IMR-90 (cell line): ENCODE measurements around the gene GCN1.

Experiments used
- BHLHE40 ChIP-seq: fragments of 150-350 bp; IDR thresholded peaks from 2 replicates; pipeline ENCODE4 v1.6.1; 2016; ENCODE audit warnings: mild to moderate bottlenecking, low read depth, low read length
- CEBPB ChIP-seq: IDR thresholded peaks from 2 replicates; pipeline ENCODE4 v1.6.1; 2012; ENCODE audit warnings: low read depth, low read length, improper control_type of control experiment
- CHD1 ChIP-seq: IDR thresholded peaks from 2 replicates; pipeline ENCODE4 v1.6.1; 2012; ENCODE audit warnings: low read depth, low read length, improper control_type of control experiment
- MAZ ChIP-seq: IDR thresholded peaks from 2 replicates; pipeline ENCODE4 v1.6.1; 2012; ENCODE audit warnings: low read depth, mild to moderate bottlenecking, low read length, improper control_type of control experiment, moderate library complexity, borderline replicate concordance
- MXI1 ChIP-seq: IDR thresholded peaks from 2 replicates; pipeline ENCODE4 v1.6.1; 2012; ENCODE audit warnings: low read depth, mild to moderate bottlenecking, low read length, moderate library complexity, borderline replicate concordance
- POLR2A ChIP-seq: IDR thresholded peaks from 2 replicates; pipeline ENCODE4 v1.6.1; 2012; ENCODE audit warnings: mild to moderate bottlenecking, low read depth, low read length
- RAD21 ChIP-seq: IDR thresholded peaks from 2 replicates; pipeline ENCODE4 v1.6.1; 2012; ENCODE audit warnings: low read length, improper control_type of control experiment
- RCOR1 ChIP-seq: IDR thresholded peaks from 2 replicates; pipeline ENCODE4 v1.6.1; 2012; ENCODE audit warnings: mild to moderate bottlenecking, low read length, improper control_type of control experiment; ENCODE audit not compliant: insufficient replicate concordance
- SMC3 ChIP-seq: fragments of 150-350 bp; IDR thresholded peaks from 2 replicates; pipeline ENCODE4 v1.6.1; 2016; ENCODE audit warnings: low read depth, mild to moderate bottlenecking, antibody characterized with exemption, low read length, moderate library complexity
- TF ChIP-seq, protein P1 (sequence below): conservative IDR thresholded peaks from 2 replicates; pipeline ENCODE4 v1.5.1; 2012; ENCODE audit warnings: mild to moderate bottlenecking, low read depth, low read length, improper control_type of control experiment
- TF ChIP-seq, protein P2 (sequence below): fragments of 150-350 bp; IDR thresholded peaks from 2 replicates; pipeline ENCODE4 v1.6.1; 2016; ENCODE audit warnings: low read depth, mild to moderate bottlenecking, low read length, moderate library complexity, borderline replicate concordance

DNA sequence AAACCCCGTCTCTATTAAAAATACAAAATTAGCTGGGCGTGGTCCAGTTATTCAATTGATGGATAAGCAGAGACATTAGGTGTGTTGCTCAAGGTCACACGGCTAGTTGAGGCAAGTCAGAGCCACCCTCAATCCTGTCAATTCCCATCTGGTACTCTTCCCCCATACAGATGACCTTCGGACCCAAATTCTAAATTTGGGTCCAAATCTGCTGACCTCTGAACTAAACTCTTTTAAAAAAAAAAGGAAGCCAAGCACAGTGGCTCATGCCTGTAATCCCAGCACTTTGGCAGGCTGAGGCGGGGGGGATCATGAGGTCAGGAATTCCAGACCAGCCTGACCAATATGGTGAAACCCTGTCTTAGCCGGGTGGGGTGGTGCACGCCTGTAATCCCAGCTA is 23.9 kb downstream of the GCN1 start:
- TF ChIP-seq POLR2A: no peak
- TF ChIP-seq SMC3: no peak
- no peak for TF ChIP-seq BHLHE40
- TF ChIP-seq, protein P1, sequence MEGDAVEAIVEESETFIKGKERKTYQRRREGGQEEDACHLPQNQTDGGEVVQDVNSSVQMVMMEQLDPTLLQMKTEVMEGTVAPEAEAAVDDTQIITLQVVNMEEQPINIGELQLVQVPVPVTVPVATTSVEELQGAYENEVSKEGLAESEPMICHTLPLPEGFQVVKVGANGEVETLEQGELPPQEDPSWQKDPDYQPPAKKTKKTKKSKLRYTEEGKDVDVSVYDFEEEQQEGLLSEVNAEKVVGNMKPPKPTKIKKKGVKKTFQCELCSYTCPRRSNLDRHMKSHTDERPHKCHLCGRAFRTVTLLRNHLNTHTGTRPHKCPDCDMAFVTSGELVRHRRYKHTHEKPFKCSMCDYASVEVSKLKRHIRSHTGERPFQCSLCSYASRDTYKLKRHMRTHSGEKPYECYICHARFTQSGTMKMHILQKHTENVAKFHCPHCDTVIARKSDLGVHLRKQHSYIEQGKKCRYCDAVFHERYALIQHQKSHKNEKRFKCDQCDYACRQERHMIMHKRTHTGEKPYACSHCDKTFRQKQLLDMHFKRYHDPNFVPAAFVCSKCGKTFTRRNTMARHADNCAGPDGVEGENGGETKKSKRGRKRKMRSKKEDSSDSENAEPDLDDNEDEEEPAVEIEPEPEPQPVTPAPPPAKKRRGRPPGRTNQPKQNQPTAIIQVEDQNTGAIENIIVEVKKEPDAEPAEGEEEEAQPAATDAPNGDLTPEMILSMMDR: no peak
- TF ChIP-seq CHD1: no peak
- no peak for TF ChIP-seq RAD21
- TF ChIP-seq, protein P2, sequence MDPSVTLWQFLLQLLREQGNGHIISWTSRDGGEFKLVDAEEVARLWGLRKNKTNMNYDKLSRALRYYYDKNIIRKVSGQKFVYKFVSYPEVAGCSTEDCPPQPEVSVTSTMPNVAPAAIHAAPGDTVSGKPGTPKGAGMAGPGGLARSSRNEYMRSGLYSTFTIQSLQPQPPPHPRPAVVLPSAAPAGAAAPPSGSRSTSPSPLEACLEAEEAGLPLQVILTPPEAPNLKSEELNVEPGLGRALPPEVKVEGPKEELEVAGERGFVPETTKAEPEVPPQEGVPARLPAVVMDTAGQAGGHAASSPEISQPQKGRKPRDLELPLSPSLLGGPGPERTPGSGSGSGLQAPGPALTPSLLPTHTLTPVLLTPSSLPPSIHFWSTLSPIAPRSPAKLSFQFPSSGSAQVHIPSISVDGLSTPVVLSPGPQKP: no peak
- no peak for TF ChIP-seq CEBPB
- TF ChIP-seq MAZ: no peak
- TF ChIP-seq MXI1: no peak
- TF ChIP-seq RCOR1: no peak
